SK-N-SH treated with all-trans-retinoic acid at 6 μM for 48 hours (cell line): ENCODE data around the gene CDC42EP5.

Source experiments
- ATAC-seq: fragments of 200-7000 bp; cut with Tn5 transposase; 3 replicates; pipeline ENCODE4 v1.9.1; 2020; ENCODE audit warnings: mild to moderate bottlenecking, moderate library complexity
- ARNTL ChIP-seq: fragments of 450-650 bp; formaldehyde crosslinking; IDR thresholded peaks from 2 replicates; pipeline ENCODE4 v1.5.0; 2020; ENCODE audit warnings: low read depth, mild to moderate bottlenecking, moderate library complexity, borderline replicate concordance
- CREB5 ChIP-seq: fragments of 250-450 bp; sonication (Bioruptor Pico); IDR thresholded peaks from 2 replicates; pipeline ENCODE4 v1.5.1; 2020; ENCODE audit warnings: low read depth, mild to moderate bottlenecking, moderate library complexity
- CSDC2 ChIP-seq: fragments of 250-450 bp; sonication (Bioruptor Pico); IDR thresholded peaks from 2 replicates; pipeline ENCODE4 v1.5.0; 2020; ENCODE audit warnings: mild to moderate bottlenecking, moderate library complexity
- CSRNP3 ChIP-seq: fragments of 250-450 bp; sonication (Bioruptor Pico); IDR thresholded peaks from 2 replicates; pipeline ENCODE4 v1.5.1; 2021; ENCODE audit warnings: mild to moderate bottlenecking, moderate library complexity
- ESRRG ChIP-seq: fragments of 250-450 bp; sonication (Bioruptor Pico); IDR thresholded peaks from 2 replicates; pipeline ENCODE4 v1.6.1; 2021; ENCODE audit warnings: mild to moderate bottlenecking
- GLIS3 ChIP-seq: fragments of 250-450 bp; sonication (Bioruptor Pico); IDR thresholded peaks from 2 replicates; pipeline ENCODE4 v1.5.0; 2020; ENCODE audit warnings: mild to moderate bottlenecking, moderate library complexity
- ISL1 ChIP-seq: fragments of 250-450 bp; sonication (Bioruptor Pico); IDR thresholded peaks from 2 replicates; pipeline ENCODE4 v2.1.2; 2022; ENCODE audit warnings: mild to moderate bottlenecking, moderate library complexity
- PATZ1 ChIP-seq: fragments of 250-450 bp; sonication (Bioruptor Pico); IDR thresholded peaks from 2 replicates; pipeline ENCODE4 v1.8.0; 2020; ENCODE audit warnings: mild to moderate bottlenecking, moderate library complexity, borderline replicate concordance
- PPARA ChIP-seq: fragments of 250-450 bp; sonication (Bioruptor Pico); IDR thresholded peaks from 2 replicates; pipeline ENCODE4 v1.5.0; 2020; ENCODE audit warnings: mild to moderate bottlenecking, borderline replicate concordance
- RARB ChIP-seq: fragments of 250-450 bp; sonication (Bioruptor Pico); IDR thresholded peaks from 2 replicates; pipeline ENCODE4 v1.8.0; 2021; ENCODE audit warnings: mild to moderate bottlenecking, moderate library complexity
- SNAI2 ChIP-seq: fragments of 250-450 bp; sonication (Bioruptor Pico); IDR thresholded peaks from 2 replicates; pipeline ENCODE4 v1.5.0; 2020; ENCODE audit warnings: mild to moderate bottlenecking, moderate library complexity
- TCF4 ChIP-seq: fragments of 250-450 bp; sonication (Bioruptor Pico); IDR thresholded peaks from 2 replicates; pipeline ENCODE4 v1.8.0; 2021; ENCODE audit warnings: mild to moderate bottlenecking, moderate library complexity, borderline replicate concordance
- TOX ChIP-seq: fragments of 250-450 bp; sonication (Bioruptor Pico); IDR thresholded peaks from 2 replicates; pipeline ENCODE4 v1.8.0; 2021; ENCODE audit warnings: mild to moderate bottlenecking, moderate library complexity, borderline replicate concordance
- ZC3H10 ChIP-seq: fragments of 250-450 bp; sonication (Bioruptor Pico); IDR thresholded peaks from 2 replicates; pipeline ENCODE4 v1.5.1; 2021; ENCODE audit warnings: mild to moderate bottlenecking, moderate library complexity
- ZFP30 ChIP-seq: fragments of 450-650 bp; formaldehyde crosslinking; IDR thresholded peaks from 2 replicates; pipeline ENCODE4 v1.5.0; 2022; ENCODE audit warnings: mild to moderate bottlenecking, moderate library complexity
- ZNF565 ChIP-seq: fragments of 450-650 bp; formaldehyde crosslinking; conservative IDR thresholded peaks from 2 replicates; pipeline ENCODE4 v1.5.0; 2020; ENCODE audit warnings: low read depth, mild to moderate bottlenecking, moderate library complexity
- ZNF70 ChIP-seq: fragments of 450-650 bp; formaldehyde crosslinking; IDR thresholded peaks from 2 replicates; pipeline ENCODE4 v1.5.0; 2020; ENCODE audit warnings: mild to moderate bottlenecking, moderate library complexity
- ZNF8 ChIP-seq: fragments of 450-650 bp; formaldehyde crosslinking; IDR thresholded peaks from 2 replicates; pipeline ENCODE4 v1.5.0; 2020; ENCODE audit warnings: mild to moderate bottlenecking, moderate library complexity
- TF ChIP-seq, protein P1 (sequence below): fragments of 250-450 bp; sonication (Bioruptor Pico); IDR thresholded peaks from 2 replicates; pipeline ENCODE4 v1.5.0; 2020; ENCODE audit warnings: mild to moderate bottlenecking, moderate library complexity
- TF ChIP-seq, protein P2 (sequence below): fragments of 250-450 bp; sonication (Bioruptor Pico); IDR thresholded peaks from 2 replicates; pipeline ENCODE4 v1.8.0; 2021; ENCODE audit warnings: low read depth, mild to moderate bottlenecking, moderate library complexity, borderline replicate concordance

Gene CDC42EP5

GRCh38 chr19:54434112-54434872, 38.8 kb downstream of the CDC42EP5 start:
- ATAC-seq, result no peak
- TF ChIP-seq PATZ1 (CRISPR knock-in tag) (no peak), TCF4 (CRISPR knock-in tag) (no peak), CREB5 (CRISPR knock-in tag) (no peak)

GRCh38 chr19:54433697-54434096, 39.4 kb downstream of the CDC42EP5 start:
- no peak for TF ChIP-seq RARB (CRISPR knock-in tag)
- TF ChIP-seq, protein P1, sequence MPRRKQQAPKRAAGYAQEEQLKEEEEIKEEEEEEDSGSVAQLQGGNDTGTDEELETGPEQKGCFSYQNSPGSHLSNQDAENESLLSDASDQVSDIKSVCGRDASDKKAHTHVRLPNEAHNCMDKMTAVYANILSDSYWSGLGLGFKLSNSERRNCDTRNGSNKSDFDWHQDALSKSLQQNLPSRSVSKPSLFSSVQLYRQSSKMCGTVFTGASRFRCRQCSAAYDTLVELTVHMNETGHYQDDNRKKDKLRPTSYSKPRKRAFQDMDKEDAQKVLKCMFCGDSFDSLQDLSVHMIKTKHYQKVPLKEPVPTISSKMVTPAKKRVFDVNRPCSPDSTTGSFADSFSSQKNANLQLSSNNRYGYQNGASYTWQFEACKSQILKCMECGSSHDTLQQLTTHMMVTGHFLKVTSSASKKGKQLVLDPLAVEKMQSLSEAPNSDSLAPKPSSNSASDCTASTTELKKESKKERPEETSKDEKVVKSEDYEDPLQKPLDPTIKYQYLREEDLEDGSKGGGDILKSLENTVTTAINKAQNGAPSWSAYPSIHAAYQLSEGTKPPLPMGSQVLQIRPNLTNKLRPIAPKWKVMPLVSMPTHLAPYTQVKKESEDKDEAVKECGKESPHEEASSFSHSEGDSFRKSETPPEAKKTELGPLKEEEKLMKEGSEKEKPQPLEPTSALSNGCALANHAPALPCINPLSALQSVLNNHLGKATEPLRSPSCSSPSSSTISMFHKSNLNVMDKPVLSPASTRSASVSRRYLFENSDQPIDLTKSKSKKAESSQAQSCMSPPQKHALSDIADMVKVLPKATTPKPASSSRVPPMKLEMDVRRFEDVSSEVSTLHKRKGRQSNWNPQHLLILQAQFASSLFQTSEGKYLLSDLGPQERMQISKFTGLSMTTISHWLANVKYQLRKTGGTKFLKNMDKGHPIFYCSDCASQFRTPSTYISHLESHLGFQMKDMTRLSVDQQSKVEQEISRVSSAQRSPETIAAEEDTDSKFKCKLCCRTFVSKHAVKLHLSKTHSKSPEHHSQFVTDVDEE (CRISPR knock-in tag), result no peak
- TF ChIP-seq PPARA (CRISPR knock-in tag), result no peak
- TF ChIP-seq ZFP30 (CRISPR knock-in tag), result no peak
- no peak for TF ChIP-seq ZNF70 (CRISPR knock-in tag)
- no peak for TF ChIP-seq CSDC2 (CRISPR knock-in tag)
- no peak for TF ChIP-seq ZNF565 (CRISPR knock-in tag)
- no peak for TF ChIP-seq ARNTL (CRISPR knock-in tag)
- TF ChIP-seq ZNF8, result no peak
- TF ChIP-seq TOX, result no peak
- TF ChIP-seq SNAI2 (CRISPR knock-in tag), result no peak
- no peak for TF ChIP-seq ESRRG
- no peak for TF ChIP-seq GLIS3 (CRISPR knock-in tag)
- TF ChIP-seq ZC3H10 (CRISPR knock-in tag), result no peak
- TF ChIP-seq, protein P2, sequence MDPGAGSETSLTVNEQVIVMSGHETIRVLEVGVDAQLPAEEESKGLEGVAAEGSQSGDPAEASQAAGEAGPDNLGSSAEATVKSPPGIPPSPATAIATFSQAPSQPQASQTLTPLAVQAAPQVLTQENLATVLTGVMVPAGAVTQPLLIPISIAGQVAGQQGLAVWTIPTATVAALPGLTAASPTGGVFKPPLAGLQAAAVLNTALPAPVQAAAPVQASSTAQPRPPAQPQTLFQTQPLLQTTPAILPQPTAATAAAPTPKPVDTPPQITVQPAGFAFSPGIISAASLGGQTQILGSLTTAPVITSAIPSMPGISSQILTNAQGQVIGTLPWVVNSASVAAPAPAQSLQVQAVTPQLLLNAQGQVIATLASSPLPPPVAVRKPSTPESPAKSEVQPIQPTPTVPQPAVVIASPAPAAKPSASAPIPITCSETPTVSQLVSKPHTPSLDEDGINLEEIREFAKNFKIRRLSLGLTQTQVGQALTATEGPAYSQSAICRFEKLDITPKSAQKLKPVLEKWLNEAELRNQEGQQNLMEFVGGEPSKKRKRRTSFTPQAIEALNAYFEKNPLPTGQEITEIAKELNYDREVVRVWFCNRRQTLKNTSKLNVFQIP (CRISPR knock-in tag), result no peak
- no peak for TF ChIP-seq CSRNP3 (CRISPR knock-in tag)
- no peak for ATAC-seq

DNA sequence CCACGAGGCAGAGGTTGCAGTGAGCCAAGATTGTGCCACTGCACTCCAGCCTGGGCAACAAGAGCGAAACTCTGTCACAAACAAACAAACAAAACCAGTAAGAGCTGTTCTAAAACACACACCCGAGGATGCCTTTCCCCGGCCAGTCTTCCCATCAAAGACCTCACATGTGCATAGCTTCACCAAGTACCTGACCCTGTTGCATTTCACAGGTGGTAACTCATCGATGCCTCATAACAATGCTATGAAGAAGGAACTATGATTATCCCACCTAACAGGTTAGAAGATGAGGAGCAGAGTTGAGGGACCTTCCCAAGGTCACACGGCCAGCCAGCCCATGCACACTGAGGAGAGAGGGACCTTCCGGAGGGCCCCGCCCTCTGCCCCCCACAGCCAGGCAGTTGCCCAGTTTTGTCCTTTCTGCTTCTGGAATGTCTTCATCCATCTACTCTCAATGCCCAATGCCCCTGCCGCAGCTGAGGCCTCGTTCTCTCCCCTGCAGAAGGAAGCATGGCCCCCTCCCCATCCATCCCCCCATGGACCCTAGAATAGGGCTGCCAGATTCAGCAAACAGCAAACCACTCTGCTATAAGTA, 40.9 kb downstream of the CDC42EP5 start:
- no peak for ATAC-seq
- TF ChIP-seq CSDC2 (CRISPR knock-in tag) (no peak), TCF4 (CRISPR knock-in tag) (no peak), PATZ1 (CRISPR knock-in tag) (no peak), GLIS3 (CRISPR knock-in tag) (no peak), ISL1 (no peak)
